ENCODE results near the gene RCL1.

RCL1 gene

GRCh38 chr9:4812858-4813257 lies 20.1 kb downstream of the RCL1 start:
- no peak for DNase-seq (ENCODE audit: low spot score)

DNA sequence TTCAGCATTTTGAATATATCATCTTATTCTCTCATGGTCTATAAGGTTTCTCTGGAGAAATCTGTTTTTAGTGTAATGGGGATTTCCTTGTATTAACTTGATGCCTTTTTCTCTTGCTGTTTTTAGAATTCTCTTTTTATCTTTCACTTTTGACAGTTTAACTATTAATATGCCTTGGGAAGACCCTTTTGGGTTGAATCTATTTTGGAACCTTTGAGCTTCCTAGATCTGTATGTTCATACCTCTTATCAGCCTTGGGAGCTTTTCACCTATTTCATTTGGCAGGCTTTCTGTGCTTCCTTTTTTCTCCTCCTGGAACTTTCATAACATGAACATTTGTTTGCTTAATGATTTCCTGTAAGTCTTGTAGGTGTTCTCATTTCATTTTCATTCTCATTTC lies 22.2 kb downstream of the RCL1 start:
- no peak for DNase-seq (ENCODE audit: low spot score)

- DNase-seq (ENCODE audit: low spot score): no peak
Observed at GRCh38 chr9:4815381-4815956, 22.7 kb downstream of the RCL1 start.

- no peak for DNase-seq (ENCODE audit: low spot score)
Observed at GRCh38 chr9:4820168-4820567, 27.4 kb downstream of the RCL1 start.

DNA sequence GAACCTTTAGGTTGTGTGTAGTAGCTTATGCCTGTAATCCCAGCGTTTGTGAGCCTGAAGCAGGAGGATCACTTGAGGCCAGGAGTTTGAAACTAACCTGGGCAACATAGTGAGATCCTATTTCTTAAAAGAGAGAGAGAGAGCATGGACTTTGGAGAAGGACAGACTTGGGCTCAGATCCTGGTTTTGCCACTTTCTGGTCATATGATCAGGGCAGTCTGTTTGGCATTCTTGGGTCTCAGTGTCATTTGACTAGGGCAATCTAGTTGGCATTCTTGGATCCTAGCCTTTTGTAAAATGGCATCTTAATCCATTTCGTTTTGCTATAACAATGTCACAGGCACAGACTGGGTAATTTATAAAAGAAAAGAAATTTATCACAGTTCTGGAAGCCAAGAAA lies 28.4 kb downstream of the RCL1 start:
- DNase-seq (ENCODE audit: low spot score): no peak

- DNase-seq (ENCODE audit: low spot score): no peak
Observed at GRCh38 chr9:4822057-4822456, 29.3 kb downstream of the RCL1 start.

GRCh38 chr9:4826417-4827166 lies 33.8 kb downstream of the RCL1 start:
- no peak for DNase-seq (ENCODE audit: low spot score)

GRCh38 chr9:4827224-4827623 lies 34.5 kb downstream of the RCL1 start:
- DNase-seq (ENCODE audit: low spot score): no peak

- DNase-seq (ENCODE audit: low spot score): no peak
Observed at GRCh38 chr9:4828761-4829160, 36.0 kb downstream of the RCL1 start.

DNA sequence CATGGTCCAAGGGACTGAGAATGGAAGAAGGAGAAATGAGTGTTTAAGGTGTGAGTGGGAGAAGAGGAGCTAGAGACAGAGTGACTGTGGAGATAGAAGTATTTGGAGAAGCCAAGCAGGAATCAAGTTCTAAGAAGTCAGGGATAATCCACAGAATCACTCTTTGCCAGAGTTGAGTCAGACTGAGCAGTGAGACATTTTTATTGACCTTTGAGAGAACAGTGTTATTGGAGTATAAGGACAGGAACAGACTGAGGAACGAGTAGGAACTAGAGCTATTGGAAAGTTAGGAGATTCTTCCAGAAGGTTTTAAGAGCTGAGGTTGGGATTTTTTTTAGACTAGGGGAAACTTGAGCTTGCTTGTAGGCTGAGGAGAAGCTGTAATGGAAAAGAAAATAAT lies 37.2 kb downstream of the RCL1 start:
- no peak for DNase-seq (ENCODE audit: low spot score)

GRCh38 chr9:4830699-4831098 lies 38.0 kb downstream of the RCL1 start:
- no peak for DNase-seq (ENCODE audit: low spot score)

DNA sequence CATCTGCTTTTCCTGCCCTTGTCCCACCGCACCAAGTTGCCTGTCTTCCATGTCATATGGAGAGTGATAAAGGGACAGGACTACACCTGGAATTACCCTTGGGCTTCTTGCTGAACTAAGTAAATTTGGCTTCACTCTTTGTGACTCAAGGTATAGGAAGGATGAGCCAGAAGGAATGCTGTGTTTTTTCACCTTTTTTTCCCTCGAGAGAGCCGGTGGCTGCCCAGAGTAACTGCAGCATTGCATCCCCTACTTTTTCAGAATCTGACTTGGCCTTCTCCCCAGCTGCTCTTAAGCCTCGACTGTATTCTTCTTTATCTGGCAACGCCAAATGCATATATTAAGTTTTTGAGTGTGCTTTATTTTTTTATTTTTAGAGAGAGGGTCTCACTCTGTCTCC lies 38.4 kb downstream of the RCL1 start:
- DNase-seq (ENCODE audit: low spot score): no peak

DNA sequence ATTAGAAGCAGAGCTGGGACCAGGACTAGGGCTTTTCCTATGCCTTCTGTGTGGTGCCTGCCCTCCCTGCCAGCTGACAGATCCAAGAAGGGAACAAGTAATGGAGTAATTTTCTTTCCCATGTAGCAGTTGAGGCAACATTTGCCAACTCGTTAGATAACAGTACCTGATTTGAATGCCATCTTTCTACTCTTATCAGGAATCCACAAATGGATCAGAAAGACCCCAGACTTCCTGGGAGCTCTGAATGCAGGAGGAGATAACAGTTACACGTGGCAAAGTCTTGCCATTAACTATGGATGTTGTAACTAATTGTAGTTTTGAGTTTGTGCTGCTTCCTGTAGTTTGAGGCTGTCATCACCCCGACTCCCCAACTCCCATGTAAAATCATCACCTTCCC lies 39.2 kb downstream of the RCL1 start:
- DNase-seq (ENCODE audit: low spot score): no peak

DNA sequence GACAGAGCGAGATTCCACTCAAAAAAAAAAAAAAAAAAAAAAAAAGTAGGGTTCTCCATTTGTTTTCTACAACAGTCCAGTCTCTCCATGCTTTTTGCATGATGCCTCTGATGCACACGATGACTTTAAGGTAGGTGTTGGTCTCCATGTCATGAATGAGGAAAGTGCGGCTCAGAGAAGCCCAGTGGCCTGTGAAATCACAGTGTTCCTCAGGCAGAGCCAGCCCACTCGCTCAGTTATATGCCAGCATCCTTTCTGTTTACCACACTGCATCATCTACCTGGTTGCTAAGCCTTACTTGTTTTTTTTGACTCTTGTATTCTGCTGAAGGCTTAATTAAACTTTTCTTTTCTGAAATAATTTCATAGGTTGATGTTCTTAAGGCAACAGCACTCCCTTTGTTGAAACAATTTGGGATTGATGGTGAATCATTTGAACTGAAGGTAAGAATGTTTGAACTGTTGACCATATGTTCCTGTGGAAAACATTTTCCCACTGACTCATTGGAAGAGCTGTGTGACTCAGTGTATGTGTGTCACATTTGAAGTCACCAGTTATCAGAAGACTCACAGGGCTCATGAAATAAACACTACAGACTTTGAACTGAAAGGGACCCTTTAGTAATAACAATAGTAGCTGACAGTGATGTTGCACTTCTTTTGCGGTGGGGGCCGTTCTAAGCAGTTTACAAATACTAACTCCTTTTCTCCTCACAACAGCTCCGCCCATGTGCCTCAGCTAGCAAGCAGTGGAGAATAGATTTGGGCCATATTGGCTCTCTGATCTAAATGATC lies 40.2 kb downstream of the RCL1 start:
- DNase-seq (ENCODE audit: low spot score): no peak

DNA sequence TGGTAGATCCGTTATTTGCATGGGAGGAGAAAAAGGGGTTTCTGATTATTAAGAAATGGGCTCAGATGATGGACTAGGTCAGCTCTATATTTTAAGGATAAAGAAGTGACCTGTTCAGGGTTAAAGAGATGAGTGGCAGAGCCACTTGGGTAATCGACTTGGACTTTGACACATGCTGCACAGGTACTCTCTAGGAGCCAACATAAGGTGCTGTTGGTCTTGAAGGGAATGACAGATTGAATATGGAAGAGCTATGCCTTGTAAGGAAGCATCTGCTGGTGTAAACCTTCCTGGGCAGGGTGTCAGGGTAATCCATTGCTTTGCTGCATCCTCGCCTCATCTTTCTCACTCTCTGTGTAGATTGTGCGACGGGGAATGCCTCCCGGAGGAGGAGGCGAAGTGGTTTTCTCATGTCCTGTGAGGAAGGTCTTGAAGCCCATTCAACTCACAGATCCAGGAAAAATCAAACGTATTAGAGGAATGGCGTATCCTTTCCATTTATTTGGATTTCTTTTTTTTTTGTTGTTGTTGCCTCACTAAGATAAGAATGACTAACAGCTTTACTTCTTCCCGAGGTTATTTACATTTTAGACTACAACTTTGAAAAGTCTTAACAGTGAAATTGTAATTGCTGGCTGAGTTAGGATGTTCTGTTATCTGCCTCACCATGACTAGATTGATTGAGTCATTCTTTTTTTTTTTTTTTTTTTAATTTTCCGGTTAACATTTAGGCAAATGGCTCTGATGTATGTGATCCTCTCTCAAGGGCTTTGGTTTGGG lies 41.2 kb downstream of the RCL1 start:
- no peak for DNase-seq (ENCODE audit: low spot score)

DNA sequence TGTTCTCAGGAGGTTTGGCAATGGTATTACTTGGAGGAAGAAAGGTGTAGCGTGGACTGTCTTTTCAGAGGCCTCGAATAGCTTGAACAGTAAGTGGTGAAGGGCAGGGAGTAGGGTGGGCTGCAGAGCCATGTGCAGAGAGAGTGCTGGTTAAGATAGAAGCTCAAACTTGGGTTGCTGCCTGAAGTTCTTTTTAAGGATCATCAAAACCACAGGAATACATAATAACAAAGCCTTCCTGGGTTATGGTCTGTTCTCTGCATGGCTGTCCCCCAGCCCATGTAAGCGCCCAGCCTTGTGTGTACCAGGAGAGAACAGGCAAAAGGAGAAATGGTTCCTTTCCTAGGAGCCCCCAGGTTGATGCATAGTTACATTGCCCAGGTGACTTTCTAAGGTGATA lies 43.9 kb downstream of the RCL1 start:
- DNase-seq (ENCODE audit: low spot score): no peak

DNA sequence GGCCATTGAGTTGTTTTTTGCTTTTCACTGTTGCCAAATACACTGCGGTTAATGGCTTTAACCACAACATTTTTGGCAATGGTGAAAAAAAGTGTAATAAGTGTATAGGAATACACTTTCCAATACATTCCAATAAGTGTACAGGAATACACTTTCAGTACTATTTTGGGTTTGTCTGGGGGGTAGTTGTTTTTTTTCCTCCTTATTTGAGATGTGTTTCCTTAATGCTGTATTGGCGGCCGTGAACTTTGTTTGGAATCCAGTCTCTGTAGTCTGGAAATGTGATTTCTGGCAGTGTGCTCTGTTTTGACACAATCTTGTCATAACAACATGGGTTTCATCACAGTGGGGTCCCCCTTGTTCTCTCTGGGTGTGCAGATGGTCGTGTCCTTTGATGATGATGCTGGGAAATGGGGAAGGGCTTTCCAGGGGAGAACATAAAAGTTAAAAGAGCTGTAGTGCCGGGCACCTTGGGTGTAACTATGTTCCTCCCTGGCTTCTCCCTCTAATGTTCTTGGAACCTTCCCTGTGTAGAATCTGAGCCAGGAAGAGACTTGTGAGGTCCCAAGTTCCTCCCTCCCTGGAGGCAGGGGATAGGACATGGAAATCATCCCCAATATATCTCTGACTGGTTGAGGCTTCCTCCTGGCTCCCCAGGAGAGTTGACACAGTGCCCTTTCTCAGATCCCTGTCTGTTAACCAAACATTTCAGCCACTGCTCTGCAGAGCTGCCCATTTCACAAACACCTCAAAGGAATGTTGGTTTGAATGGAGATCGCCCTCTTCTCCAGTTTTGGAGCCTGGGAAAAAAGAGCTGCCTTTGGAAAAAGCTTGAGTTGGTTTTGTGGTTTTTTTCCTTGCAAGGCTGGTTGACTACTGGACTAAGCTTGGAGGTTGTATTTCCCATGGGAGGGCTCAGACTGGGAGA lies 44.8 kb downstream of the RCL1 start:
- peak; percentile 40 for DNase-seq (ENCODE audit: low spot score)

DNA sequence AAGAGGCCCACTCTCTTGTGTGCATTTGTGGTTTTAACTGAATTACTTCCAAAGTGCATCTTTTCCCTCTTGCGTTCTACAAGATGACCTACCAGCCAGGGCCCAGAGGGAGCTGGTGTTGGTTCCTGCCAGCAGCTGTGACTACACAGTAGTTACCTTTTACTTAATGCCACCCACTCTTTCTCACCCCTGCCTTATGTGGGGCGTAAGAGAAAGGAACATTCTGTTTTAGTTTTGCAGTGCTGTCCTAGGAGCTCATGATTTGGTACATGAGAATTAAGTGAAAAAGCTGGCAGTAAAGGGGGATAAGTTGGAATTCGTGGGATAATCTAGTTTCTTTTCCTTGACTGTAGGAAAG lies 45.4 kb downstream of the RCL1 start:
- peak; percentile 53 for DNase-seq (ENCODE audit: low spot score)

DNA sequence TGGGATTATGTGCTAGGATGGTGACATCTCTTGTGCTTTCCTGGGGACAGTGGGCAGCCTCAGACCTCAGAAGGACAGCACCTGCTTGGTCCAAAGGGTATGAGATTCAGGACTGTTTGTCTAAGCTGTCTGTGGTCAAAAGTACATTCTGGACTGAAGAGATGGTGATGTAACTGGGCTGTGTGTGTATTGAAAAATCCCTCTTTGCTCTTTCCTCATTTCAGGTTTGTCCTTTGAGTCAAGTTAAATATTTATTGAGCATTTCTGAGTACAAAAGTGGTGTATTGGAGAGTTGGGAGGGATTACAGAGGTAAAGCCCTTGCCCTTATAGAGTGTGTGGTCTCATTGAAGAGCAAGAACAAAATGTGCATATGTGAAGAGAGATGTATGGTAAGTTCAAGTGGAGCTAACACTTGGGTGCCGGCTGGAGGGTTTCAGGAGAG lies 46.7 kb downstream of the RCL1 start:
- DNase-seq (ENCODE audit: low spot score): no peak

- DNase-seq (ENCODE audit: low spot score): no peak
Observed at GRCh38 chr9:4840018-4840417, 47.3 kb downstream of the RCL1 start.

GRCh38 chr9:4842213-4842612 lies 49.5 kb downstream of the RCL1 start:
- DNase-seq (ENCODE audit: low spot score): no peak

Data from putamen (tissue), 1 donor.